Astrocyte (in vitro differentiated cells and primary cell): ENCODE results near the gene INPP5K.

ENCODE experiments used
- EZH2 ChIP-seq: IDR thresholded peaks from 2 replicates; pipeline ENCODE4 v1.6.1; 2012; ENCODE audit warnings: mild to moderate bottlenecking, low read length, inconsistent platforms; ENCODE audit not compliant: insufficient read depth
- TF ChIP-seq, protein P1 (sequence below): IDR thresholded peaks from 2 replicates; pipeline ENCODE4 v1.5.1; 2011; ENCODE audit warnings: low read depth, mild to moderate bottlenecking, inconsistent platforms, low read length, moderate library complexity; ENCODE audit not compliant: insufficient read depth

DNA sequence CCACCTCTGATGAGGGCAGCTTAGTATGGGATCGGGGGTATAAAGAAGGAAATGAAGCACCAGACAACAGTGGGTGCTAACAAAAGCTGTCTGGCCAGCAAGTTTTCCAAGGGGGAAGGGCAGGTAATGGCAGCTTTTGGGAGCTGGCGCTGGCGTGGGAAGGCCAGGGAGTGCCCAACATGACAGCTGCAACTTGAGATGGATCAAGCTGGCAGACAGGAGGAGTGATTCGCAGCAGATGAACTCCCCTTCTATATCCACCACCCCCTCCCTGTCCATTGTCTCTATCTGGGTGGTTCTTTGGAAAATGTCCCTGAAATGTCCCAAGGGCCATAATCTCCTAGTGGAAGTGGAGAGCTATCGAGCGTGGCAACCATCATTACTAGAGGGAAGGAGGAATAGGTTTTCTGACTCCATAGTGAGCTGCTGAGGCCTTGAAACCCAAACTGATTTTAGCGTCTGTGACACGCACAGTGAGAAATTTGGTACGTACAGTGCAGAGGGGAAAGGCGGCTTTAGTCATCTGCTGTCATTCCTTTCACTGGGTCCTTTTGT lies 4.8 kb upstream of the INPP5K start:
- TF ChIP-seq, protein P1, sequence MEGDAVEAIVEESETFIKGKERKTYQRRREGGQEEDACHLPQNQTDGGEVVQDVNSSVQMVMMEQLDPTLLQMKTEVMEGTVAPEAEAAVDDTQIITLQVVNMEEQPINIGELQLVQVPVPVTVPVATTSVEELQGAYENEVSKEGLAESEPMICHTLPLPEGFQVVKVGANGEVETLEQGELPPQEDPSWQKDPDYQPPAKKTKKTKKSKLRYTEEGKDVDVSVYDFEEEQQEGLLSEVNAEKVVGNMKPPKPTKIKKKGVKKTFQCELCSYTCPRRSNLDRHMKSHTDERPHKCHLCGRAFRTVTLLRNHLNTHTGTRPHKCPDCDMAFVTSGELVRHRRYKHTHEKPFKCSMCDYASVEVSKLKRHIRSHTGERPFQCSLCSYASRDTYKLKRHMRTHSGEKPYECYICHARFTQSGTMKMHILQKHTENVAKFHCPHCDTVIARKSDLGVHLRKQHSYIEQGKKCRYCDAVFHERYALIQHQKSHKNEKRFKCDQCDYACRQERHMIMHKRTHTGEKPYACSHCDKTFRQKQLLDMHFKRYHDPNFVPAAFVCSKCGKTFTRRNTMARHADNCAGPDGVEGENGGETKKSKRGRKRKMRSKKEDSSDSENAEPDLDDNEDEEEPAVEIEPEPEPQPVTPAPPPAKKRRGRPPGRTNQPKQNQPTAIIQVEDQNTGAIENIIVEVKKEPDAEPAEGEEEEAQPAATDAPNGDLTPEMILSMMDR: no peak
- TF ChIP-seq EZH2: no peak
